GM21360 (cell line): ENCODE data around the gene WARS2.

Experiments used
- ATAC-seq: cut with Tn5 transposase; IDR thresholded peaks from one replicate; pipeline ENCODE4 v1.9.1; 2021; ENCODE audit warnings: mild to moderate bottlenecking, moderate library complexity; ENCODE audit not compliant: unreplicated experiment

The WARS2 gene

DNA sequence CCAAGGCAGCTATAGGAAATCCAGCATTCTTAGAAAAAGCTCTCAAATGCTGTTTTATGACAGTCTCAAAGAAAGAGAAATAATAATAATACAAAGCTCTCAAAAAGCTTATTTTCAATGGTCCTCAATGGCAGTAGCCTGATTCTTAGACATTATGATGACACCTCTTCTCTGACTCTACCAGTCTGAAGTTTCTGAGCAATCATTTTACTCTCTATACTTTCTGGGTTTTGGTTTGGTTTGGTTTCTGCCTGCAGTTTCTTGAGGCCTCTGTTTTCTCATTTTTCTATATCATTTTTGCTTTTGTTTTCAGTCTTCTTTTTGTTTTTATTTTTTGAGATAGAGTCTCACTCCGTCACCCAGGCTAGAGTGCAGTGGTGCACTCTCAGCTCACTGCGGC is 102.1 kb downstream of the WARS2 start:
- ATAC-seq: no peak

DNA sequence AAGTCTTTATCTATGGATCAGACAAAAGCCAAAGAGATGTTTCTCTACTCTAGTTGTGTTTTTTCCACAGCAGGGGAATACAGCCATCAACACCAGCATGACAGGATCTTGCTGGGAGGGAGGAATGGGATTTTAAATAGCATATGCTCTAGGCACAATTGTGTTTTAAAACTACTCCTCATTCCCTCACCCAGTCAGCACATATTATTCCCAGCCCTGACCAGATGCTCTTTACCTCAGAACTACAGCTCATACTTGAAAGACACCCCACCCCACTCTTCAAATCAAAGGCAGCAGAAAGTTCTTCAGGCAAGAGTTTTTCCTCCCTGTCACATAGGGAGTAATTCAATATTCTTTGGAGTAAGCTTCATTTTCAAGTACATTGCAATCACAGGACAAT is 106.1 kb downstream of the WARS2 start:
- no peak for ATAC-seq

DNA sequence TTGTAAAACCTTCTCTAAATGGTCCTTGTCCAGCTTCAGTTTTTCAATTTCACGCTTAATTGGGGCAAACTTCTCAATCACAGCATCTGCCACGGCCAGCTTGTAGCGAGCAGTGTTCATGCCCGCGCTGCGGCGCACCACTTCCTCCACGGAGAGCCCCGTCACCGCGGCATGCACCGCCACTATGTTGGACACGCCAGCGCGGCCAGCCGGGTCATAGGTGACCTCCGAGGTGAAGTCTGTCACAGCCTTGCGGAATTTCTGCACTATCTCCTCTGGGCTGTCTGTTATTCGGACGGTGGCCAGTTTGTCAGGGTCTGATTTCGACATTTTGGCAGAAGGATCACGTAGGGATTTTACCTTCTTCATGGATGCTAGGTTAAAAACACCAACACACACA is 107.5 kb downstream of the WARS2 start:
- no peak for ATAC-seq

DNA sequence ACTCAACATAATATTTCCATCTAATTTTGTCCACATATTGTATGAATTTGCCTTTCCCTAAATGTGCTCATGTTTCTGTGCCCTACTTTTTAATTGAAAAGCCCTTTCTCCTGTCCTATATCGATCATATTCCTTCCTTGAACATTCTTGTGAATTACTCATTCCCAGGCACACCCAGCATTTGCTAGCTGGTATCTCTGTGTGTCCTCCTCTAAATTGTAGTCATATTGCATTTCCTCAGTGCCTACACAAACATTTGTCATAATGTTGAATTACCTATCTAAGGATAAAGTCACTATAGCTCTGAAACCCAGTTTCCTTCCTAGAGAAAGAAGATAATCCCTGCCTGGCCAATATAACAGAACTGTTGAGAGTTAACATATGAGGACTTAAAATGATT is 112.7 kb downstream of the WARS2 start:
- no peak for ATAC-seq

DNA sequence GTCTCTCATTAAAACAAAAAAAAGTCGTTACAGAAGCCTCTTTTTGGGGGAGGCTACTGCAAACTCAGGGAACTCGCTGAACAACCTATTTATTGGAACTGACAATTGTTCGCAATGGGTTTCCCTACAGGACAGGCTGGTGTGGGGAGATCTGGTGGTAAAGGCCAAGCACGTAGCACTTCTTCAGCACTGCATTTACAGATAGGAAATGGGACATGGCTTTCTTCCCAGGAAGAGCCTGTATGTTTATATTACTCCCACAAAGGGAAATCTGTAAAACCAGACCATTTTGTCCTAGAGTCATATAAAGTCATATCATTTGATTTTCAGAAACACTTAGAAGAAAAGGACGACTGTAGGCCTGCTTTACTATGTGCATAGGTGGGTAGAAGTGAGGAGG is 113.5 kb downstream of the WARS2 start:
- ATAC-seq: no peak

DNA sequence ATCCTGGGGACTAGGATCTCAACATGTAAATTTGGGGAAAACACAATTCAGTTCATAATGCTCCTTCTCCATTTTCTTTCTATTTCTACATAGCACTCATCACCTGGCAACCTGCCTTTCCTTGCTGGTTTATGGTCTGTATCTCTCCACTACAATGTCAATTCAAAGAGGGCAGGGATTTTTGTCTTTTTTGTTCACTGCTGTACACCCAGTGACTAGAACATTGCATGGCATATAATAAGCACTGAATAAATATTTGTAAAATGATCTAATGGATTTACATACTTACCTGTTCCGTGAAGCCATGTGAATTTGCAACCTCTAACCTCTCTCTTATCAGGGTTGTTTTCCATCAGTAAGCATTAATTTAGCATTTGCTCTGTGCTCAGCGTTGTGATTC is 124.9 kb downstream of the WARS2 start:
- no peak for ATAC-seq

DNA sequence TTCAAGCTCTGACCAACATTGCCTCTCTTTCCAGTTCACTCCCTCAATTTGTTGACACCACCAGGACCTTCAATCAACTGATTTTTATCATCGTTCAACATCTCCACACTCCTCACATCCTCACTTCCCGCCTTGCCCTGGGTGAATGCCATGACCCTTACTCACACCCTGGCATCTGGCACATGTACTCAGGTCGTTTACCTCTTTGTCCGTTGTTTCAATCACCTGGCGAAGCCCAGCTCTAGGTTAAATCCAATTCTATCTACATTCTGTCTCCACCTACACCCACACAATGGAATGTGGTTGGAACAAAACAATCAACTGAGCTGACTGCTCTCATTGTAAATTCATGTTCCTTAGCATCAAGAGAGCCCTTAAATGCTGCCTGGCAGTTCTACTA is 128.1 kb downstream of the WARS2 start:
- ATAC-seq: no peak

DNA sequence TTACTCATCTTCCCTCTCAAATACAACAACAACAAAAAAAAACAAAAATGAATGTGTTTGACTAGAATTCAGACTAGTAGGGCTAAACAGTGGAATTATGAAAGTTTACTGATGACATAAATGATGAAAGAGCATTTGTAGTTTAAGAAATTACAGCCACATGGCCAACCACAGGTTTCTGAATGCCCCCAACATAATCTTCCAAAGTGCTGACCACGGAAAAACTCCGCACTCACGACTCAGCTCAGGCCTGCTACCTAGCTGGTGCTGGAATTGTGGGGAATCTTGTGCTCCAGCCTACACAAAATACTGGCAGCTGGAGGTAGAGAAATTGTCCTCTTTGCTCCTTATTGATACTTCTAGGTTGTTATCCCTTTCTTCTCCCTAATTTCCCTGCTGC is 128.7 kb downstream of the WARS2 start:
- no peak for ATAC-seq

DNA sequence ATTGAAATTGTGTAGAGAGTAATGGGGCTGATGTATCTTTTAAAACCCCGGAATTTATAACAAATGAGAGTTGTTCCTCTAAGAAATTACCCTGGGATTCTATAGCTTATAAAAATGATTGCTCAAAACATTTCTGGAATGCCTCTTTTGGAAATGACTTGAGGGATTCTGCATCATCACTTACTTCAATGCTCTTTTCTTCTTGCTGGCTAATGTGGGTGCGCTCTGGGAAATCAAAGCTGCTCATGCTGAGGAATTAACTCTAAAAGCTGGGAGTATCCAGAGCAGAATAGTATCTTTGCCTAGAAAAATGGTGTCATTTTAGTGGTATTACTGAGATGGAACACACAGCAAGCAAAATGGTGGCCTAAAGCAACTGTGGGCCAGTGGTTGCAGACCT is 129.3 kb downstream of the WARS2 start:
- ATAC-seq: no peak

DNA sequence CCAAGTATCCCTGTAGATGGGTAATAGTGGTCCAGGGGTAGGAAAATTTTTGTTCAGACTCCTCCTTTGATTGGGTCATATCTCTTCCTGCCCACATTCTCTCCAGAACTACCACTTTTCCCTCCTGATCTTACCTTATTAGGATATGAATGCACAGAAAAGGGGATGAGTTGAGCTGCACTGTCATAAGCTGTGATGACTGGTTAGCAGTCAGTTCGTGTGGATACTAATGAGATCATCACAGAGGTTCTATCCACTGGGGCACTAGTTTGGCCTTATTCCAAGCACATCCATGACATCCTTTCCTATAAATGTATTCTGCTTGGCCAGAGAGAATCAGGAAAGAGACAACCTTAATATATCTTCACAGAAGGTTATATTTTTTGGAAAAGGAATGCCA is 130.3 kb downstream of the WARS2 start:
- ATAC-seq: no peak

DNA sequence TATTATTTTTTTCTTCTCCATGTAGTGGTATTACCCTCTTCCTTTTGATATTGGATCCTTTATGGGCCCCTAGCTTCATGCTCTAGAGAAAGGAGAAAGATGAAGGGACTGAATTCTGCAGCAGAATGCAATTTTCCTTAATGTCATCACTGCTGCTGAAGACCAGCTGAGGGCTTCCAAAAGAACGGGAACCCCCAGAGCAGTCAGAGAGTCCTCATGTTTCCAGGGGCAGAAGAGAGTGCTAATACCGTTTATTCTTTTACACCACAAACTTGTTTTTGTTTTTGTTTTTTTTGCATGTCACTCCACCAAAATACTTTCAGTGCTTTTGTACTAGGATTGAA is 131.2 kb downstream of the WARS2 start:
- no peak for ATAC-seq

DNA sequence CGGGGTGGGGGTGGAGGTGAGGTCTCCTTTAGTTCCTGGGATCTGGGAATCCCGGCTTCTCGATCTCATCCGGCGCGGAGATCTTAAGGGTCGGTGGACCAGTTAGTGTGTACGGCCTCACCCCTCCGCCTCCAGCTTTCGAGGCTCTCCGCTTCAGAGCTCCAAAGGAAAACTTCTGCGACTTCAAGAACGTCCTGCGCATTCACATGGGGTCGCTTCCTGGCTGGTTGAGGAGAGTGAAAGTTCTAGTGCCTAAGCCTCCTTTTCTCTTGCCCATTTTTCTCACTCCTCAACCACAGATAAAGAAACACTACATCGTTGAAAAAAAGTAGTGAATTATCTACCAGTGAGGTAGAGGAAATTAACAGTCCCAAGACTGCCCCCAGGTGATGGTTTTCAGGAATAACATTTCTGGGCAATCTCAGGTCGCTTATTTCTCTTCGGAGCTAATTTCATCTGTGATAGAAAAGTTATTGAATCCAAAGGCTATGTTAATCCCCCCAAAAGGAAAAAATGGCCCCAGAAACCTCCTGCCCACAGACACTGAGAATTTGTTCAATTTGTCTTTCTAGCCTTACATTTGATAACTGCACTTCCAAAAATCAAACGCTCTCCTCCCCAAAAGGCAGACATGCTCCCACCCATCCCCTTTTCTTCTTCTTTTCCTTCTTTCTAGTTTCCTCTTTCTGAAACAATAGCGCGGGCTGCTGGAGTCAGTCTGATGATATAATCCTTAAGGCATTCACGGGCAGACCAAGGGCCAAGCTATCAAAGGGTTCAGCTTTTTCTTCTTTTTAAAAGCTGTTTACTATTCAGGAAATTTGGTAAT is 131.8 kb downstream of the WARS2 start:
- ATAC-seq: peak; percentile 69

DNA sequence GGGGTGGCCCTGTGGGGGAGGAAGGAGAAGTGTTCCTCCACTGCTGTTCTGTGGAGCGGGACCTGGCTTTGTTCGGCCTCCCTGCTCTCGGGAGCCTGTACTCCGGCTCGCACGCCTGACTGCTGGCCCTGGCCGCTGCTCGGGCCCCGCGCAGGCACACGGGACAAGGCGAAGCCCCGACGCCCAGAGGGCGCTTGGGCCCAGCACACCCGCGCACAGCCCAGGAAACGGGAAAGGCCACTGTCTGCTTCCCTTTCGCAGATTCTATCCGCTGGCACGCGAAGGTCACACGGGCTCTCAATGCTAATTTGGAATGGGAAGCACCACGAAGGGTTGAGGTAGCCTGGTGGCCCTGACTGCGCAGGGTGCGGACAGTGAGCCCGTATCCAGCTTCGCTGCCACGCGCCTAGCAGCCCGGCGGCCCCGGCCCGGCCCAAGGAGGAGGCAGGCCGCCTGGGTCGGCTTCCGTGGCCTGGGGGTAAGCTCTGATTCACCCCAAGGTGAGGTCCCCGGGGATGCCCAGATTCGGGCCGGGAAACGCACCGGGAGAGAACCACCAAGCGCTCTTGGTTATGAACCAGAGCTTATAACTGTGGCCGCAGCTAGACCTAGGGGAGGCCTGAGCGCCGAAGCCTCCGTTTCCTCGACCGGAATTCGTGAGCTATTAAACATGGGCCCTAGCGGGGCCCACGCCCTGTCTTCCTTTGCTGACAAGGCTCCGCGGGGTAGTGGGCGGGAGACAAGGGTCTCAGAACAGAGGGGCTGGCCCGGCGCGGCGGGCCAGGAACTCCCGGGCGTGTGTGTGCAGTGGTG is 132.6 kb downstream of the WARS2 start:
- ATAC-seq: no peak

DNA sequence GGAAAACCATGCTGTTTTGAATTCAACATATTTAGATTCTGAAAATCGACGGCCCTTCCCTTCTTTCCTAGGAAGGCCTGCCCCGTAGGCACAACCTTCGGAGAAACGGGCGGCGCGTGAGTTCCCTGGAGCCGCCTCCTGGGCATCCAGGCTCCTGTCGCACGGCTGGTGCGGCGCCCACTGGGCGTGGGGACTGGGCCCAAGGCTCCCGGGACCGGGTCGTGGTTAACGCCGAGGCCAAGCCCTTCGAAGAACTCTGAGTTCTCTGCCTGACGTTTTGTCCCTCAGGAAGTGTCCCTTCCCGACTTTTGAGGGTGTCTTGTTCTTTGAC is 133.1 kb downstream of the WARS2 start:
- ATAC-seq: no peak

DNA sequence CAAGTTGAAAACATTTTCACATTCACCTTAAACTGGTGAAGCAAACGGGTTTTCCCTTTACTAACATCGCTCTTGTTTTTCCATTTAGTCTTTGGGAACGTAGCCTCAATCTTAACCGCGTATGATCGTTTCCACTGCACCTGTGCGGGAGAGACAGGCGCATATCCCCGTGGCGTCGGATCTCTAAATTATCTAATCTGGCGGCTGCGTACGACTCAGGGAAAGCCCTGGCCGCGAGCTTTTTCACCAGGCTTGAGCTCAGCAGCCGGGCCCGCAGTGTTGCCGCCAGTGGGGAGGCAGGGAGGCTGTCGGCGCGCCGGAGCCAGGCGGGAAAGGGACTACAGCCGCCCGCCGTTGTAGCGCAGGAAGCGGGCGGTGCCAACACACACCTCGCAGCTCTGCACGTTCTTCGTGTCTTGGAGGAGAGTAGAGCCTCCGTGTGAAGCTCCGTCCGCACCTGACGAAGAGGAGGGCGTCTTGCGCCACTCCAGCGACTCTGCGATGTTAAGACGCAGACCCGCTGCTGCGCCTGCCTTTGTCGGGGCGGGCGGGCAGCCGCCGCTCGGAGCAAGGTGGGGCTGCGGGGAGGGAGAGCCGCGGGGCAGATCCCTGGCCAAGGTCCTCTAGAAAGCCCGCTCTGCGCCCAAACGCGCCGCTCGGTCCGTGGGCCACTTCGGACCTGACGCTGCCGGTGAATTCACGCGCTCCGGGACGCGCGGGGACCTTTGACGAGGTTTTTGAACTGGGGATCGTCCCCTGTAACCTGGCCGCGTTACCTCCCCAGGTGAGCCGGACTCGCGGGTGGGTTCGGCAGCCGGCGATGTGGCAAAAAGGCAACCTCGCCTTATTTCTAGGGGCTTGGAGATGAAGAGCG is 133.8 kb downstream of the WARS2 start:
- no peak for ATAC-seq

DNA sequence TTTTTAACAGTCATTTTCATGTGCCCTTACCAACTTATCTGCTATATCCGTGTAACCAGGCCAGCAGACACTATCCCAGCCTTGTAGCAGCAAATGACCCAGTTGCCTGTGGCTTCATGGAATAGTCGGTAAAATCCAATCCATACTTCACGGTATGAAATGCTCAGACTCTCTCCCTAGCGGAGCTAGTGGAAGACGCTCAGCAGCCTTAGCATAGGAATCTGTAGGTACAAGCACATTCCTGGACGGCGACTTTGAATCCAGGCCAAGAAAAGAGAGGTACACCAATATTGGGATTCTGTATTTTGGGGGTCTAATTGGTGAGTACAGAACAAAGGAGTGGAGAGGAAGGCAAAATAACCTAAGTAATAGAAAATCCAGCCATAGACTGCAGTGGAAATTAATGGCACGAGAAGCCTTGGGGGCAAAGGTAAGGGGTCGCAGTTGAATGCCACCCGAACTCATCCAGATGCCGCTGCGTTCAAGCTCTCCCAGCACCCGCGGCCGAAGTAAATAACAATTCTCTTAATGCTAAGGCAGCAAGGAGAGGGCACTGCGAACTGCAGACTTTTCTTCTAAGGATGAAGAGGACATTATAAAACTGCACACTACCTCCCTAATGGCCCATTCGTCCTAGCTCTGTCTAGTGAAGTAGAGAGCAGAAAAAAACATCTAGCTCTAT is 134.6 kb downstream of the WARS2 start:
- no peak for ATAC-seq

DNA sequence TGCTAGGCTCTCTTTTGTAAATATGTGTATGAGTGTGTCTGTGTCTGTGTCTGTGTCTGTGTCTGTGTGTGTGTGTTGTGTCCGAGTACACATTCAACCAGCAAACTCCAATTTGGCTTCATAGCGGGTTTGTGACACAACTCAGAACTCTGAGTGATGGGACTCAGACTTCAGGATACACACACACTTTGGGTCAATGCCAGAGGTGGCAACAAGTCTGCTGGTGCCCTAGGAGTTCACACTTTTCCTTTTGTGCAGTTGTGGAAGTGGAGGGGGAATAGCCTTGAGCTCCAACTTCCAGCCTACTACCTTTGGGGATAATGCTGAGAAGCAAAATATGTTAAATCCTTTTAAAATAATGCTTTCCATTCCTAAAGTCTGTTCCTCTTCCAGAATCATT is 135.7 kb downstream of the WARS2 start:
- no peak for ATAC-seq

DNA sequence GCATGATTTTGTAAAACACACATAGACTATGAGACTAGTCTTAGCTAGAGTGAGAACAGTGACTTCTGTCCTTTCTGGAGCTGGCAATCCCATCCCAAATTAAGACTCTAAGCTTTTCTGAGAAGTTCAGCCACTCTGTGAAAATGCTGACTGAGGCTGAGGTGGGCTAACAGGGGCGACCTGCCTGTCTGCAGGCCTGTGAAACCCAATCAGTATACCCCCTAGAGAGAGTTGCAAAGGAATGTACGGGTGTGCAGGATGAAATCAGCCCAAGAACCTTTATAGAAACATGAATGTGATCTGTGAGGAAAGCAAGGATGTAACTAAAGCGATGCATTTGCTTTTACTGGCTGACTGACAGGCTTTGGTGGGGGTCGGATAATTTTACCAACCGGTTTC is 136.3 kb downstream of the WARS2 start:
- ATAC-seq: no peak

DNA sequence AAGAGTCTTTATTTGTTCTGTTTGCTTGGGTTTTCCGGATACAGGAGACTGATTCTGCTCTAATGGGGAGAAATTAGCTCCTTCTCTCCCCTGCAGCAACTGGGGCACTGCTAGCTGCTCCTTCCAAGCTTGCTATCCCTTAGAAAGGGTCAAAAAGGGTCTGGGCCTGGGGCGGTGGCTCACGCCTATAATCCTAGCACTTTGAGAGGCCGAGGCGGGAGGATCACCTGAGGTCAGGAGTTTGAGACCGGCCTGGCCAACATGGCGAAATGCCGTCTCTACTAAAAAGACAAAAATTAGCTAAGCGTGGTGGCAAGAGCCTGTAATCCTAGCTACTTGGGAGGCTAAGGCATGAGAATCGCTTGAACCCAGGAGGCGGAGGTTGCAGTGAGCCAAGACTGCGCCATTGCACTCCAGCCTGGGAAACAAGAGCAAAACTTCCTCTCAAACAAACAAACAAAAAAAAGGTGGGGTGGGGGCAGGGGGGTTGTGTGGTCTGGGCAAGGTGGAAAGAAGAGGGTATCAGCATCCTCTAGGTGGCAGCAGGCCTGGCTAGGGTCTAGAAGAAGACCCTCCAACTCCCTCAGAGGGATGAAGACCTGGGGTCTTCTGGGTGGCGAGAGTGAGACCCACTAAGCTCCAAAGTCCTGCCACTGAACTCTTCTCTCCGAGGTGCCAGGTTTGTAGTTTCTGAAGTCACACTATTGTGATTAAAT is 136.9 kb downstream of the WARS2 start:
- ATAC-seq: no peak

DNA sequence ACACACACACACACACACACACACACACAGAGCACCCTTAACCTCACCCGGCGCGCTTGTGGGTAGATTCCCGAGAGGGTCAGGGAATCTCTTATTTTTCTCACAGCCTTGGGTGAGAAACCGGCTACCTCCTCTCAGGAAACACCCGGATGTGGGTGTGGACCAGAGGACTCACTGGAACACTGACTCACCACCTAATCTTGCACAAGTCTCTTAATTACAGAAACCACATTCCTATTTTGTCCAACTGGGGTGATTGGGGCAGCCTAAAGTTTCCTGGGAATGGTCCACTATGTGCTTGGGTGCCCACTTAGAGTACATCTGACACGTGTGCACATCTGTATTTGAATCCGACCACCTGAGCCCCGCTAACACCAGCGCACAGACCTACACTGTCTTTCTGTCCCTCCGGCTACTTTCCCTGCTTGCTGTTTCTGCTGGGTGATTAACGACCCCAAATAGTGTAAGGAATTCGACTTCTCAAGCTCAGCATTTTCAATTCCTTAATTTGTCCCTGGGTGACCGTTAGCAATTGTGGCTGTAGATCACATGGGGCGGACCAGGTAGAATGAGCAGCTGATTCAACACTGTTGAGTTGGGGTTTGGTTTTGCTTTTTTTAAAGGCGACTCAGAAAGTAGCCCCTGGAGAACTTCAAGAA is 138.3 kb downstream of the WARS2 start:
- ATAC-seq: no peak
